ENCODE data around the gene CRISP1. TPM values are rescaled to one million over a fixed set of nuclear protein-coding genes. Genes with fewer than 3 reads are reported as not detected.

Gene CRISP1
- total RNA-seq, 1 donor from 2014 or later: not detected

DNA sequence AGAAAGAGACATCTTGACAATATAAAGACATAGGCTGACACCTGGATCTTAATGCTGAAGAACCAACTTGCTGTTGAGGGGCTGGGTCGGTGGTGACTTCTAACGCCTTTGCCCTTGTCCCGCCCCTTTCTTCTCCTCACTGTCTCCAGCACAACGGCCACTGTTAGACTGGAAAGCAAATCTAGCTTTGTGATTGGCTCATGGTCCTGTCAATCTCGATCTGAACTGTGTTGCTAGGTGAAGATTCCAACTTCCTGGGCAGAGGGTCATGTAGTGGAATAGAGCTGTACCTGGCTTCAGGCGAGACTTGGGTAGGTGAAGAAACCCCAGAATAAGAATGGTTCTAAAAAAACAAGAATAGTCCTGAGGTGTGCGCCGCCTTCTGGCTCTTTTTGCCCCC is 79.2 kb downstream of the CRISP1 start, which contains the start of gene PGK2:
Gene PGK2 (minus strand): TSS at position 110 of the 400 bp plus-strand sequence. CDS start 98 bp downstream, at position 12.
- no peaks in the 10 kb centered on the region for H3K36me3 Mint-ChIP-seq (ENCODE audit: low read depth, unreplicated experiment)
- H3K4me3 Mint-ChIP-seq (ENCODE audit: unreplicated experiment): no peak within 1 kb of the TSS
- no peaks in the 10 kb centered on the region for H3K27me3 Mint-ChIP-seq (ENCODE audit: low read depth, unreplicated experiment)
- no peak within 1 kb of the TSS for H3K9ac ChIP-seq (ENCODE audit: low read length)
- no peak within 1 kb of the TSS for H3K4me2 ChIP-seq (ENCODE audit: low read length)
- H3K4me1 Mint-ChIP-seq (ENCODE audit: low read depth, unreplicated experiment): no peaks in the 10 kb centered on the region
- H3K9me3 Mint-ChIP-seq (ENCODE audit: unreplicated experiment): no peaks in the 10 kb centered on the region
- TF ChIP-seq EZH2 (IDR thresholded peaks at IDR 0.05; ENCODE audit: insufficient read depth, low read length): no peak
- TF ChIP-seq CTCF (IDR thresholded peaks at IDR 0.05; ENCODE audit: insufficient read depth, low read depth, low read length): no peak
- no peaks in the 10 kb centered on the region for H3K36me3 ChIP-seq (ENCODE audit: insufficient read depth, low read length)
- no peak within 1 kb of the TSS for H3K4me3 ChIP-seq (ENCODE audit: insufficient read depth, low read depth, low read length)
- no peak within 1 kb of the TSS for H2AFZ ChIP-seq (ENCODE audit: low read depth, low read length)
- no peaks in the 10 kb centered on the region for H3K79me2 ChIP-seq (ENCODE audit: insufficient read depth, low read length)
- H3K27me3 ChIP-seq (ENCODE audit: insufficient read depth, low read length): no peaks in the 10 kb centered on the region
- no peak within 1 kb of the TSS for H3K27ac Mint-ChIP-seq (ENCODE audit: unreplicated experiment)
- H3K27ac ChIP-seq (ENCODE audit: low read depth, low read length): no peak within 1 kb of the TSS
- peaks cover 3% of the 10 kb centered on the region for H3K9me3 ChIP-seq (ENCODE audit: insufficient read depth, low read depth, low read length)
- FAIRE-seq: no peak
- H3K4me1 ChIP-seq (ENCODE audit: insufficient read depth, low read length): no peaks in the 10 kb centered on the region
- DNase-seq (ENCODE audit: low read depth): no peak
- H4K20me1 ChIP-seq (ENCODE audit: insufficient read depth, low read length): no peaks in the 10 kb centered on the region

DNA sequence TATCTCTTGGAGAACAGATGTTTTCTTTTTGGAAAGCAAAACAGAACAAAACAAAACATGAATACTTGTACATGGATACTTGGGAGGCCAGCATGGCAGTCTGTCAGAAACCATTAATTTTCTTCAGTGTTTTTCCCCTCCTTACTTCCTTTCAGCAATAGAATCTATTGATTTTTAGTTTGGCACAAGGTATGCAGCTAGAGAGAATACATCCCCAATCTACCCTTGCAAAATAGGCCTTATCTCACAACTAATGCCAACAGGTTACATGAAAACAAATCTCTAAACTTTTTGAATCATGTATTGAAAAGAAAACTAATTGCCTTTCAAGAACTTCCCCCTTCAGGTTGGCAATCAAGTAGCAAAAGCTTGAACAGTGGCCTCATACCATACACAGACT is 82.1 kb downstream of the CRISP1 start:
- no peaks in the 10 kb centered on the region for H3K27me3 Mint-ChIP-seq (ENCODE audit: low read depth, unreplicated experiment)
- H3K36me3 ChIP-seq (ENCODE audit: insufficient read depth, low read length): no peaks in the 10 kb centered on the region
- H3K4me1 Mint-ChIP-seq (ENCODE audit: low read depth, unreplicated experiment): no peaks in the 10 kb centered on the region
- H3K9me3 ChIP-seq (ENCODE audit: insufficient read depth, low read depth, low read length): peaks cover 3% of the 10 kb centered on the region
- H3K4me2 ChIP-seq (ENCODE audit: low read length): no peak overlapping the region
- H3K36me3 Mint-ChIP-seq (ENCODE audit: low read depth, unreplicated experiment): no peaks in the 10 kb centered on the region
- H3K4me3 ChIP-seq (ENCODE audit: insufficient read depth, low read depth, low read length): no peak overlapping the region
- H4K20me1 ChIP-seq (ENCODE audit: insufficient read depth, low read length): no peaks in the 10 kb centered on the region
- H3K27me3 ChIP-seq (ENCODE audit: insufficient read depth, low read length): no peaks in the 10 kb centered on the region
- FAIRE-seq (no peak), DNase-seq (ENCODE audit: low read depth) (no peak)
- H3K27ac ChIP-seq (ENCODE audit: low read depth, low read length): no peak overlapping the region
- H3K4me1 ChIP-seq (ENCODE audit: insufficient read depth, low read length): no peaks in the 10 kb centered on the region
- H3K79me2 ChIP-seq (ENCODE audit: insufficient read depth, low read length): no peaks in the 10 kb centered on the region
- no peak overlapping the region for H2AFZ ChIP-seq (ENCODE audit: low read depth, low read length)
- H3K9me3 Mint-ChIP-seq (ENCODE audit: unreplicated experiment): no peaks in the 10 kb centered on the region
- H3K27ac Mint-ChIP-seq (ENCODE audit: unreplicated experiment): no peak overlapping the region
- H3K4me3 Mint-ChIP-seq (ENCODE audit: unreplicated experiment): no peak overlapping the region
- no peak overlapping the region for H3K9ac ChIP-seq (ENCODE audit: low read length)
- no peak for TF ChIP-seq EZH2 (IDR thresholded peaks at IDR 0.05; ENCODE audit: insufficient read depth, low read length)
- TF ChIP-seq CTCF (IDR thresholded peaks at IDR 0.05; ENCODE audit: insufficient read depth, low read depth, low read length): no peak

Other genes starting within 250 kb of the CRISP1 start
- not detected in 2 replicates for gene RHAG, start 229.7 kb downstream of the CRISP1 start, total RNA-seq
- not detected in 2 replicates for gene CRISP2, start 153.0 kb downstream of the CRISP1 start, total RNA-seq
- not detected in 2 replicates for gene CRISP3, start 122.1 kb downstream of the CRISP1 start, total RNA-seq
- gene PGK2, start 79.2 kb downstream of the CRISP1 start, total RNA-seq: not detected in 2 replicates
- not detected in 2 replicates for gene DEFB114, start 97.6 kb upstream of the CRISP1 start, total RNA-seq
- not detected in 2 replicates for gene DEFB113, start 103.1 kb upstream of the CRISP1 start, total RNA-seq
- not detected in 2 replicates for gene DEFB110, start 155.5 kb upstream of the CRISP1 start, total RNA-seq
- not detected in 2 replicates for gene DEFB112, start 183.4 kb upstream of the CRISP1 start, total RNA-seq

All from astrocyte (in vitro differentiated cells and primary cell).